Measurements from ENCODE around the gene PIPOX. TPM values are rescaled to one million over a fixed set of nuclear protein-coding genes. Genes with fewer than 3 reads are reported as not detected.

PIPOX gene
- total RNA-seq, 2 experiments from 2014 or later, result 3.0 TPM

DNA sequence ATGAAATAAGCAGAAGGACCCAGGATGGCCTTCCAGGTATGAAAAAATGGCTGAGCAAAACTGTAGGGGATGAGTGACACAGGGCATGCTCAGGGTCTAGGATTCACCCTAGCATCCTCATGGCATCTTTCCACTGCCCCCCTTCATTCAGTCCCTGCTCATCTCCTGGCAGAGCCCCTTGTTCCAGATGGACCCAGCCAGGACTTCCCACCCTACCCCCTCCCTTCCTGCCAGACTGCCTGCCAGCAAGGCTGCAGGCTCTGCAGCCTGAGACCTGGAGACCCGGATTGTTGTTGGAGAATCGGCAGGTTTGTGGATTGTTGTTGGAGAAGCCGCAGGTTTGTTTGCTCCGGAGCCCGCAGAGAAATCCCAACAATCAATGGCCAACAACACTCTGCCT lies 43.7 kb upstream of the PIPOX start:
- TF ChIP-seq CTCF (IDR thresholded peaks at IDR 0.05), result no peak
- Mint-ChIP-seq H3K36me3 (ENCODE audit: low read depth) (no peaks in the 10 kb centered on the region), H3K9me3 (no peaks in the 10 kb centered on the region), H3K4me1 (ENCODE audit: low read depth) (no peaks in the 10 kb centered on the region), H3K27me3 (peaks cover 18% of the 10 kb centered on the region), H3K27ac (no peak overlapping the region), H3K4me3 (no peak overlapping the region)
- DNase-seq (no peak), ATAC-seq (no peak)
- intact Hi-C loops (cut with micrococcal nuclease), result no loop called here
- CTCF ChIA-PET, result interaction anchor here (1.0 to 1.9 kb wide), 2 partner anchors 34 to 118 kb away, joined by 3 to 7 read pairs; no protein-coding TSS in a partner anchor
- POLR2A ChIA-PET, result interaction anchor here (1.7 kb wide), 1 partner anchor 20 kb away, joined by 4 read pairs; no protein-coding TSS in a partner anchor

DNA sequence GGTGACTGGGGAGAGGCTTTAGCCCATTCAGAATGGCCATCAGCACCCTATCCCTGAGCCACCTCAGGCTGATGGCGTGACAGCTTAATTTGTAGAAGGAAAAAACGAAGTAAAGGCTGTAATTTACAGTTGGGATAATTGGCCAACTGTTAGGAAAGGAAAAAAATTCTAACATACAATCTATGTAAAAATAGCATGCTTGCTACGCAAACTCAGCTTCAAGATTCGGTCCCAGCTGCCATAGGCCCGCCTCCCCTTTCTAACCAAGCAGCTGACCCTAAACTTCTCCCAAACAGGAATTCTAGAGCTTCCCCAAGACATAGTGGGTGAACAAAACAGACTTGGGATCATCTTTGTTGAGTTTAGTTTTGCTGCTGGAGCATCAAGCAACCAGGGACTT lies 42.0 kb upstream of the PIPOX start:
- Mint-ChIP-seq H3K27me3 (peaks cover 28% of the 10 kb centered on the region), H3K9me3 (no peaks in the 10 kb centered on the region), H3K4me3 (no peak overlapping the region), H3K36me3 (ENCODE audit: low read depth) (no peaks in the 10 kb centered on the region), H3K4me1 (ENCODE audit: low read depth) (peaks cover under 1% of the 10 kb centered on the region), H3K27ac (no peak overlapping the region)
- no peak for TF ChIP-seq CTCF (IDR thresholded peaks at IDR 0.05)
- ChIA-PET CTCF (interaction anchor here (1.1 to 10.3 kb wide), 4 partner anchors 35 to 123 kb away, joined by 3 to 40 read pairs (median 6); no protein-coding TSS in a partner anchor), POLR2A (interaction anchor here (1.4 kb wide), 2 partner anchors 8 to 16 kb away, joined by 3 to 4 read pairs; no protein-coding TSS in a partner anchor)
- ATAC-seq, result no peak
- no peak for DNase-seq
- intact Hi-C loops (cut with micrococcal nuclease), result no loop called here

DNA sequence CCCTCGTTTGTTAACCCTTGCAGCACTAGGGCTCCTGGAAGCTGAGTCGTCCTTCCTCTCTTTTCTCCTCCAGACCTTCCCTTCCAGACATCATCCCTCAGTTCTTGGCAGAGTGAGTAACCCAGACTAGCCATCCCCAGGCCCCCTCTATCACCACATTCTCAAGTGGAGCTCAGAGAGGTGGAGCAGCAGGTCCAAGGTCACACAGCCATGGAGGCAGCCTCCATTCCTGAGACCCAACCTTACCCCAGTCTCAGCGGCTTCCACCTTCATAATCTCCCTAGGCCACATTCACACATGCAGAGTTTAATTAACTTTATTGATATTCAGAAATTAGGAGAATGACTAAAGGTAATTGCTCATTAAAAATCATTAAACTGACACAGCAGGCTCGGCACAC lies 40.1 kb upstream of the PIPOX start:
- intact Hi-C loops (cut with micrococcal nuclease), result no loop called here
- Mint-ChIP-seq H3K36me3 (ENCODE audit: low read depth) (no peaks in the 10 kb centered on the region), H3K27ac (no peak overlapping the region), H3K27me3 (peaks cover 40% of the 10 kb centered on the region), H3K4me3 (no peak overlapping the region), H3K9me3 (no peaks in the 10 kb centered on the region), H3K4me1 (ENCODE audit: low read depth) (peaks cover 2% of the 10 kb centered on the region)
- DNase-seq (no peak), ATAC-seq (no peak)
- ChIA-PET CTCF (interaction anchor here (1.0 to 10.3 kb wide), 2 partner anchors 39 to 114 kb away, joined by 5 to 40 read pairs; no protein-coding TSS in a partner anchor), POLR2A (interaction anchor here (1.2 kb wide), 1 partner anchor 16 kb away, joined by 3 read pairs; no protein-coding TSS in a partner anchor)
- TF ChIP-seq CTCF (IDR thresholded peaks at IDR 0.05), result no peak

DNA sequence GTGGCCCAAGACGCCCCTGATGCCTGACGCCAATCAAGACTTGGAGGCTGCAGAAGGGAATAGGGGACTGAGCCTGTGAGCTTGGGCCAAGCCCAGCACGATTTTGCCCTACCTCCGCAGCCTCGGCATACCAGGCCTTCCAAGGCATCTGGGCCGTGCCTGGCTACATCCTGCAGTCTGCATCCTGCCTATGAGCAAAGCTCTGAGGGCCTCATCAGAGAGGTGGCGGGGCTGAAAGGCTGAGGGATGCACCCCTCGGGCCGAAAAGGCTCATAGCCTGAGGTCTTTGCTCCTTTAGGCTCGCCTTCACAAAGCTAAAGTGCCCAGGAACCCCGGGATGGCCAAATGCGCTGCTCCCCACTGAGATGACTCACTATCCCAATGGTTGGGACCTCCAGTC lies 39.7 kb upstream of the PIPOX start:
- POLR2A ChIA-PET, result interaction anchor here (1.2 kb wide), 1 partner anchor 16 kb away, joined by 3 read pairs; no protein-coding TSS in a partner anchor
- ATAC-seq, result no peak
- Mint-ChIP-seq H3K9me3 (no peaks in the 10 kb centered on the region), H3K27me3 (peaks cover 42% of the 10 kb centered on the region), H3K4me1 (ENCODE audit: low read depth) (peaks cover 2% of the 10 kb centered on the region), H3K4me3 (no peak overlapping the region), H3K27ac (no peak overlapping the region), H3K36me3 (ENCODE audit: low read depth) (no peaks in the 10 kb centered on the region)
- CTCF ChIA-PET, result interaction anchor here (10.3 kb wide), 1 partner anchor 113 kb away, joined by 40 read pairs; no protein-coding TSS in a partner anchor
- DNase-seq, result no peak
- intact Hi-C loops (cut with micrococcal nuclease), result no loop called here
- TF ChIP-seq CTCF (IDR thresholded peaks at IDR 0.05), result no peak

DNA sequence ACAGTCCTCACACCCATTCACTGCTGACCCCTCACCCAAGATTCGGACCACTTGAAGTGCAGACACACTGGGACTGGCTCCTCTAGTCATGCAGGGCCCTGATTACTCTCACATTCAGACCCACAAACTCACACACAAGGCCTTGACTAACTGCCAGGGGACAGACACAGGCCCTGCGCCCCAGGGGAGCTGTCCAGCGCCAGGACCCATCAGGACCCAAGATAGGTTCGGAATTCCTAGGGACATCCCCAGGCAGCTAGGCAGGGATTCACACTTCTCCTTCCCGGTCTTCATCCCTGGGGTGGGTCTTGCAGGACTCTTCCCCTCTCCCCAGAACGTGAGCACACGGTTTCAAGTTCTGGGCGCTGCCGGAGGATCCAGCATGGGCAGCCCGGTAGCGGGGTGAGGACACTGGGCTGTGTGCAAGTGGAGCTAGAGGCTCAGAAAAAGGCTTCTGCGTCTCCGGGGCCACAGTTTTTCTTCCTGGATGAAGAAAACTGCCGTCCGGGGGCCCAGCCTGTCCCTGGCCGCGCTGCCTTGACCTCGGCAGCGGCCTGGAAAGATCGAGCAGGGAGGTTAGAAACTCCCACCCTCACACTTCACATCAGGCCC lies 38.8 kb upstream of the PIPOX start:
- CTCF ChIA-PET, result interaction anchor here (10.3 kb wide), 1 partner anchor 112 kb away, joined by 40 read pairs; no protein-coding TSS in a partner anchor
- TF ChIP-seq CTCF (IDR thresholded peaks at IDR 0.05), result no peak
- peaks cover 44% of the 10 kb centered on the region for H3K27me3 Mint-ChIP-seq

More for the DNA sequence above, 38.8 kb upstream of the PIPOX start:
- POLR2A ChIA-PET, result no interaction called here
- no peak for DNase-seq
- Mint-ChIP-seq H3K36me3 (ENCODE audit: low read depth) (no peaks in the 10 kb centered on the region), H3K4me1 (ENCODE audit: low read depth) (peaks cover 2% of the 10 kb centered on the region), H3K27ac (no peak overlapping the region), H3K9me3 (no peaks in the 10 kb centered on the region), H3K4me3 (no peak overlapping the region)
- ATAC-seq, result no peak
- intact Hi-C loops (cut with micrococcal nuclease), result no loop called here
